GM19328 (cell line): ENCODE results near the gene ZBTB12.

Experiments used
- ATAC-seq: cut with Tn5 transposase; IDR thresholded peaks from one replicate; pipeline ENCODE4 v1.9.1; 2021; ENCODE audit warnings: mild to moderate bottlenecking, moderate library complexity; ENCODE audit not compliant: unreplicated experiment

The ZBTB12 gene

GRCh38 chr6:31897612-31898382 is 4.1 kb downstream of the ZBTB12 start, which contains the start of gene EHMT2:
TSS of gene EHMT2 (minus strand) at chr6:31897698. CDS start at chr6:31897677, 21 bp downstream.
- peak; percentile 48 for ATAC-seq

GRCh38 chr6:31896856-31897611 is 4.9 kb downstream of the ZBTB12 start:
- no peak for ATAC-seq

GRCh38 chr6:31896493-31896855 is 5.4 kb downstream of the ZBTB12 start:
- no peak for ATAC-seq

- no peak for ATAC-seq
Measured at GRCh38 chr6:31892821-31893220, 9.1 kb downstream of the ZBTB12 start.

- no peak for ATAC-seq
Measured at GRCh38 chr6:31889331-31889972, 12.4 kb downstream of the ZBTB12 start.

GRCh38 chr6:31888276-31889258 is 13.3 kb downstream of the ZBTB12 start:
- ATAC-seq, result no peak

GRCh38 chr6:31887173-31888007 is 14.5 kb downstream of the ZBTB12 start:
- no peak for ATAC-seq

- no peak for ATAC-seq
Measured at GRCh38 chr6:31886541-31886991, 15.3 kb downstream of the ZBTB12 start.

- ATAC-seq, result no peak
Measured at GRCh38 chr6:31884528-31885035, 17.3 kb downstream of the ZBTB12 start.

- ATAC-seq, result no peak
Measured at GRCh38 chr6:31883676-31884075, 18.2 kb downstream of the ZBTB12 start.

GRCh38 chr6:31882344-31882743 is 19.5 kb downstream of the ZBTB12 start:
- ATAC-seq, result no peak

- ATAC-seq, result no peak
Measured at GRCh38 chr6:31881136-31881859, 20.6 kb downstream of the ZBTB12 start.

GRCh38 chr6:31880616-31881015 is 21.3 kb downstream of the ZBTB12 start:
- no peak for ATAC-seq

GRCh38 chr6:31879901-31880300 is 22.0 kb downstream of the ZBTB12 start:
- ATAC-seq, result no peak

GRCh38 chr6:31879143-31879542 is 22.7 kb downstream of the ZBTB12 start:
- no peak for ATAC-seq

- ATAC-seq, result no peak
Measured at GRCh38 chr6:31878726-31879125, 23.2 kb downstream of the ZBTB12 start, which contains the start of gene SLC44A4. TSS of gene SLC44A4 (minus strand) at chr6:31878997. CDS start at chr6:31878980, 17 bp downstream.

- no peak for ATAC-seq
Measured at GRCh38 chr6:31878222-31878621, 23.7 kb downstream of the ZBTB12 start.

GRCh38 chr6:31877651-31878161 is 24.2 kb downstream of the ZBTB12 start:
- no peak for ATAC-seq
